Endothelial cell (in vitro differentiated cells): ENCODE measurements around the gene SPC24. TPM values are rescaled to one million over a fixed set of nuclear protein-coding genes. Genes with fewer than 3 reads are reported as not detected.
A peak's percentile ranks its signal among the peaks of the same experiment; 100 is the strongest.

Experiments used
- DNase-seq: peaks from one replicate; pipeline ENCODE4 v3.0.0; 2021; ENCODE audit warnings: low spot score
- H3K27ac Mint-ChIP-seq: one replicate; pipeline ENCODE4 v1.8.0; 2021; ENCODE audit warnings: mixed read lengths, inconsistent platforms; ENCODE audit not compliant: unreplicated experiment
- H3K27me3 Mint-ChIP-seq: one replicate; pipeline ENCODE4 v1.8.0; 2021; ENCODE audit warnings: mild to moderate bottlenecking, moderate library complexity, mixed read lengths, inconsistent platforms; ENCODE audit not compliant: unreplicated experiment
- H3K36me3 Mint-ChIP-seq: one replicate; pipeline ENCODE4 v1.8.0; 2021; ENCODE audit warnings: mild to moderate bottlenecking, low read depth, mixed read lengths, inconsistent platforms; ENCODE audit not compliant: unreplicated experiment
- H3K4me1 Mint-ChIP-seq: one replicate; pipeline ENCODE4 v1.8.0; 2021; ENCODE audit warnings: mild to moderate bottlenecking, mixed read lengths, inconsistent platforms; ENCODE audit not compliant: unreplicated experiment
- H3K4me3 Mint-ChIP-seq: one replicate; pipeline ENCODE4 v1.8.0; 2021; ENCODE audit warnings: mild to moderate bottlenecking, mixed read lengths, inconsistent platforms; ENCODE audit not compliant: unreplicated experiment
- H3K9me3 Mint-ChIP-seq: one replicate; pipeline ENCODE4 v1.8.0; 2021; ENCODE audit warnings: mixed read lengths, inconsistent platforms; ENCODE audit not compliant: unreplicated experiment
- total RNA-seq: library from RNA; stranded (reverse); fragmentation: NEBNext Ultra II Directional; extraction: Animal tissue kit (Norgen Biotek cat#: 25700); gene quantifications from one replicate; pipeline ENCODE4 v1.2.1, GENCODE V29; 2021; ENCODE audit not compliant: unreplicated experiment
- TF ChIP-seq, protein P1 (sequence below): fragments of 200-600 bp; sonication (generic); IDR thresholded peaks from one replicate; pipeline ENCODE4 v1.5.0; 2021; ENCODE audit warnings: antibody characterized with exemption; ENCODE audit not compliant: unreplicated experiment

SPC24 gene
- total RNA-seq, 1 donor from 2014 or later, result 17.0 TPM

DNA sequence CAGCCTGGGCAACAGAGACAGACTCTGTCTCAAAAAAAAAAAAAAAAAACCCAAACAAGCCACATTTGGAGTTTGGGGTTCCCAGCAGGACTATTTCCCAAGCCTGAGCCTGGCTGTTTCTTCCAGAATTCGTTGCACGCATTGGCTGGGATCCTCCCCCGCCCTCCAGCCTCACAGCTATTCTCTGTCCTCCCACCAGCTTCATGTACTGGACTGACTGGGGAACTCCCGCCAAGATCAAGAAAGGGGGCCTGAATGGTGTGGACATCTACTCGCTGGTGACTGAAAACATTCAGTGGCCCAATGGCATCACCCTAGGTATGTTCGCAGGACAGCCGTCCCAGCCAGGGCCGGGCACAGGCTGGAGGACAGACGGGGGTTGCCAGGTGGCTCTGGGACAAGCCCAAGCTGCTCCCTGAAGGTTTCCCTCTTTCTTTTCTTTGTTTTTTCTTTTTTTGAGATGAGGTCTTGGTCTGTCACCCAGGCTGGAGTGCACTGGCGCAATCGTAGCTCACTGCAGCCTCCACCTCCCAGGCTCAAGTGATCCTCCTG, 39.6 kb downstream of the SPC24 start:
- TF ChIP-seq, protein P1, sequence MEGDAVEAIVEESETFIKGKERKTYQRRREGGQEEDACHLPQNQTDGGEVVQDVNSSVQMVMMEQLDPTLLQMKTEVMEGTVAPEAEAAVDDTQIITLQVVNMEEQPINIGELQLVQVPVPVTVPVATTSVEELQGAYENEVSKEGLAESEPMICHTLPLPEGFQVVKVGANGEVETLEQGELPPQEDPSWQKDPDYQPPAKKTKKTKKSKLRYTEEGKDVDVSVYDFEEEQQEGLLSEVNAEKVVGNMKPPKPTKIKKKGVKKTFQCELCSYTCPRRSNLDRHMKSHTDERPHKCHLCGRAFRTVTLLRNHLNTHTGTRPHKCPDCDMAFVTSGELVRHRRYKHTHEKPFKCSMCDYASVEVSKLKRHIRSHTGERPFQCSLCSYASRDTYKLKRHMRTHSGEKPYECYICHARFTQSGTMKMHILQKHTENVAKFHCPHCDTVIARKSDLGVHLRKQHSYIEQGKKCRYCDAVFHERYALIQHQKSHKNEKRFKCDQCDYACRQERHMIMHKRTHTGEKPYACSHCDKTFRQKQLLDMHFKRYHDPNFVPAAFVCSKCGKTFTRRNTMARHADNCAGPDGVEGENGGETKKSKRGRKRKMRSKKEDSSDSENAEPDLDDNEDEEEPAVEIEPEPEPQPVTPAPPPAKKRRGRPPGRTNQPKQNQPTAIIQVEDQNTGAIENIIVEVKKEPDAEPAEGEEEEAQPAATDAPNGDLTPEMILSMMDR, result no peak
- H3K27me3 Mint-ChIP-seq, result peaks cover 11% of the 10 kb centered on the region
- H3K4me3 Mint-ChIP-seq, result peak overlapping the region; percentile 71
- H3K9me3 Mint-ChIP-seq, result no peaks in the 10 kb centered on the region
- H3K36me3 Mint-ChIP-seq, result peaks cover 55% of the 10 kb centered on the region
- H3K4me1 Mint-ChIP-seq, result no peaks in the 10 kb centered on the region
- no peak overlapping the region for H3K27ac Mint-ChIP-seq
- DNase-seq, result no peak

DNA sequence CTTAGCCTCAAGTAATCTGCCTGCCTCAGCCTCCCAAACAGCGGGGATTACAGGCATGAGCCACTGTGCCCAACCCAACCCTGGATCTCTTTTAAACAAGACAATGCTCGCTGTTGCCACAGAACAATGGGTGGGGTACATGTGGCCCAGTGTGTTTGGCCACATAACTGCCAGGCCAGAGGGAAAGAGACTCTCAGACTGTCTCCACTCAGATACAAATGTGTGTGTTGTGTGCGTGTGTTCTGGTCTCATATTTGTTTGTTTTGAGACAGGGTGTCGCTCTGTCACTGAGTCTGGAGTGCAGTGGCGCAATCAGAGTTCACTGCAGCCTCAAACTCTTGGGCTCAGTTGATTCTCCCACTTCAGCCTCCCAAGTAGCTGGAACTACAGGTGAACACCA, 40.5 kb downstream of the SPC24 start:
- H3K27ac Mint-ChIP-seq, result peak overlapping the region; percentile 13

DNA sequence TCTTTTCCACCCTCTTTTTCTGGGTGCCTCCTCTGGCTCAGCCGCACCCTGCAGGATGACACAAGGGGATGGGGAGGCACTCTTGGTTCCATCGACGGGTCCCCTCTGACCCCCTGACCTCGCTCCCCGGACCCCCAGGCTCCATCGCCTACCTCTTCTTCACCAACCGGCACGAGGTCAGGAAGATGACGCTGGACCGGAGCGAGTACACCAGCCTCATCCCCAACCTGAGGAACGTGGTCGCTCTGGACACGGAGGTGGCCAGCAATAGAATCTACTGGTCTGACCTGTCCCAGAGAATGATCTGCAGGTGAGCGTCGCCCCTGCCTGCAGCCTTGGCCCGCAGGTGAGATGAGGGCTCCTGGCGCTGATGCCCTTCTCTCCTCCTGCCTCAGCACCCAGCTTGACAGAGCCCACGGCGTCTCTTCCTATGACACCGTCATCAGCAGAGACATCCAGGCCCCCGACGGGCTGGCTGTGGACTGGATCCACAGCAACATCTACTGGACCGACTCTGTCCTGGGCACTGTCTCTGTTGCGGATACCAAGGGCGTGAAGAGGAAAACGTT, 42.4 kb downstream of the SPC24 start:
- H3K4me3 Mint-ChIP-seq, result peak overlapping the region; percentile 66
- DNase-seq, result no peak
- peak overlapping the region; percentile 25 for H3K27ac Mint-ChIP-seq
- no peaks in the 10 kb centered on the region for H3K4me1 Mint-ChIP-seq
- no peaks in the 10 kb centered on the region for H3K9me3 Mint-ChIP-seq
- peaks cover 57% of the 10 kb centered on the region for H3K36me3 Mint-ChIP-seq
- peaks cover 12% of the 10 kb centered on the region for H3K27me3 Mint-ChIP-seq
- TF ChIP-seq, protein P1, result no peak

More for the DNA sequence above, 40.5 kb downstream of the SPC24 start:
- Mint-ChIP-seq H3K4me1 (no peaks in the 10 kb centered on the region), H3K27me3 (peaks cover 9% of the 10 kb centered on the region), H3K36me3 (peaks cover 52% of the 10 kb centered on the region), H3K9me3 (no peaks in the 10 kb centered on the region), H3K4me3 (no peak overlapping the region)
- DNase-seq, result no peak
- TF ChIP-seq, protein P1, result no peak

DNA sequence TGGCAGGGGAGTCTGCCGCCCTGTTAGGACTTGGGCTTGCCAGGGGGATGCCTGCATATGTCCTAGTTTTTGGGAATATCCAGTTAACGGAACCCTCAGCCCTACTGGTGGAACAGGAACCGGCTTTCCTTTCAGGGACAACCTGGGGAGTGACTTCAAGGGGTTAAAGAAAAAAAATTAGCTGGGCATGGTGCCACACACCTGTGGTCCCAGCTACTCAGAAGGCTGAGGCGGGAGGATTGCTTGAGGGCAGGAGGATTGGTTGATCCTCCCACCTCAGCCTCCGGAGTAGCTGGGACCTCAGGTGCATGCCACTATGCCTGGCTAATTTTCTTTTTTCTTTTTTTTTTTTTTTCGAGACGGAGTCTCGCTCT, 43.8 kb downstream of the SPC24 start:
- no peaks in the 10 kb centered on the region for H3K9me3 Mint-ChIP-seq
- peaks cover 55% of the 10 kb centered on the region for H3K36me3 Mint-ChIP-seq
- H3K27ac Mint-ChIP-seq, result no peak overlapping the region
- H3K27me3 Mint-ChIP-seq, result peaks cover 14% of the 10 kb centered on the region
- DNase-seq, result no peak
- H3K4me1 Mint-ChIP-seq, result no peaks in the 10 kb centered on the region
- H3K4me3 Mint-ChIP-seq, result no peak overlapping the region
- TF ChIP-seq, protein P1, result no peak

DNA sequence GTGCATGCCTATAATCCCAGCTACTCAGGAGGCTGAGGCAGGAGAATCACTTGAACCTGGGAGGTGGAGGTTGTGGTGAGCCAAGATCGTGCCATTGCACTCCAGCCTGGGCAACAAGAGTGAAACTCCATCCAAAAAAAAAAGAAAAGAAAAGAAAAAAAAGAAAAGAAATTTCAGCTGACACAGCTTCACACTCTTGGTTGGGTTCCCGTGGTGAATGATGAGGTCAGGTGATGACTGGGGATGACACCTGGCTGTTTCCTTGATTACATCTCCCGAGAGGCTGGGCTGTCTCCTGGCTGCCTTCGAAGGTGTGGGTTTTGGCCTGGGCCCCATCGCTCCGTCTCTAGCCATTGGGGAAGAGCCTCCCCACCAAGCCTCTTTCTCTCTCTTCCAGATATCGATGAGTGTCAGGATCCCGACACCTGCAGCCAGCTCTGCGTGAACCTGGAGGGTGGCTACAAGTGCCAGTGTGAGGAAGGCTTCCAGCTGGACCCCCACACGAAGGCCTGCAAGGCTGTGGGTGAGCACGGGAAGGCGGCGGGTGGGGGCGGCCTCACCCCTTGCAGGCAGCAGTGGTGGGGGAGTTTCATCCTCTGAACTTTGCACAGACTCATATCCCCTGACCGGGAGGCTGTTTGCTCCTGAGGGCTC, 44.3 kb downstream of the SPC24 start:
- H3K27ac Mint-ChIP-seq, result no peak overlapping the region
- DNase-seq, result no peak
- no peak overlapping the region for H3K4me3 Mint-ChIP-seq
- TF ChIP-seq, protein P1, result no peak
- no peaks in the 10 kb centered on the region for H3K9me3 Mint-ChIP-seq
- peaks cover 15% of the 10 kb centered on the region for H3K27me3 Mint-ChIP-seq
- H3K4me1 Mint-ChIP-seq, result no peaks in the 10 kb centered on the region
- peaks cover 54% of the 10 kb centered on the region for H3K36me3 Mint-ChIP-seq
